GM12891 (cell line): ENCODE measurements around the gene SYNE1.

Experiments used
- DNase-seq: peaks from one replicate; pipeline ENCODE4 v3.0.0; 2011; ENCODE audit warnings: low spot score; ENCODE audit not compliant: insufficient read length
- FAIRE-seq: peaks from 2 replicates; lab custom pipeline; 2011; peaks lifted over from hg19 to GRCh38; lab: Jason Lieb, UNC
- PAX5 ChIP-seq: IDR thresholded peaks from 2 replicates; pipeline ENCODE4 v1.6.1; 2011; ENCODE audit warnings: low read length, moderate library complexity, mild to moderate bottlenecking; ENCODE audit not compliant: insufficient read depth, severe bottlenecking
- POLR2A ChIP-seq: IDR thresholded peaks from 2 replicates; pipeline ENCODE4 v1.6.1; 2011; ENCODE audit warnings: low read depth, low read length, control low read depth
- POLR2AphosphoS5 ChIP-seq: IDR thresholded peaks from 2 replicates; pipeline ENCODE4 v1.6.1; 2011; ENCODE audit warnings: low read depth, low read length, control low read depth
- POU2F2 ChIP-seq: IDR thresholded peaks from 2 replicates; pipeline ENCODE4 v1.6.1; 2011; ENCODE audit warnings: low read depth, mild to moderate bottlenecking, control low read depth, low read length, moderate library complexity
- SPI1 ChIP-seq: IDR thresholded peaks from 2 replicates; pipeline ENCODE4 v1.6.1; 2011; ENCODE audit warnings: low read depth, low read length, control low read depth
- TAF1 ChIP-seq: IDR thresholded peaks from 2 replicates; pipeline ENCODE4 v1.6.1; 2011; ENCODE audit warnings: low read depth, low read length, control low read depth

Gene SYNE1

DNA sequence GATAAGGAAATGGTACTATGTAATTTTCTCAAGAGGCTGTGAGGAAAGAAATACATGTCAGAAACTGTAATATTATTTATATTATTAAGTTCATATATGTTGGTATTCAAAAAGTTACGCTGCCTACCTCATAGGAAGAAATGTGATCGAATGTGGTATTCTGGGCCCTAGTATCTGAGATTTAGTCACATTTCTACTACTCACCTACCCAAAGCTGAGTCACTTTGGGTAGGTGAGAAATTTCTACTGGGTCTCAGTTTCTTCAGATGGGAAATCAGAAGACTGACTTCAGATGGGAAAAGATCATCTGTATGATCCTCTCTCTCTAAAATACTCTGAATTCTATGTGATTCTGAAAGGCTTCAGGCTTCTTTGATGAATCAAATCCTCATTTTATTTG, 411.0 kb downstream of the SYNE1 start:
- DNase-seq (no peak), FAIRE-seq (no peak)
- TF ChIP-seq POLR2A (no peak), TAF1 (no peak), POU2F2 (no peak), SPI1 (no peak), PAX5 (no peak), POLR2AphosphoS5 (no peak)

DNA sequence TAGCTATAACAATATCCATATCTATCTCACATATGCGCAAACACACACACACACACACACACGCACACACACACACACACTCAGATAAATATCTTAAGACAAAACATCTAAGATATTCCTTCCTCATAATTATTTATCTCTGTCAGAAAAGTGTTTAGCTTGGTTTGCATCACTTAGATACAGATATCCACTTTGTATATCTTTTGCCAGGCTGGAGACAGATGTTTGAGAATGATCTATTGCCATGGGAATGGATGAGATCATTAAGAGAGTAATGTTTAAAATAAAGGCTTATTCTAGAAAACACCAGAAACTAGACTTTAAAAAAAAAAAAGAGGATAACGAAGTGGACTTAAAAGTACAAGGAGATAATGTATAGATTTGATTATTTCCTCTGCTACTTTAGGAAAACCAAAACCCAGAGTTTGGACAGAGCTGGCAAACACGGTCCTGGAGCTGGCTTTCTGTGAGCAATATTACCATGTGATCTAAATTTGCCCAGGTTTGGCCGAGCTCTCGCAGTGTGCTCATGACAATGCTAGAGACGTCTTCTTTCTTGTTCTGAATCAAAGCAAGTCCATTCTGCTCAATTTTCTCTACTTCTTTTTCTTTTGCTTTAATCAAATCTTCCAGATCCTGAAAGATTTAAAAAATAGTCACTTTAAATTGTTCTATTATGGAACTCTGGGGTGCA, 411.8 kb downstream of the SYNE1 start:
- DNase-seq, result no peak
- FAIRE-seq, result no peak
- no peak for TF ChIP-seq SPI1
- TF ChIP-seq PAX5, result no peak
- no peak for TF ChIP-seq POLR2AphosphoS5
- TF ChIP-seq TAF1, result no peak
- no peak for TF ChIP-seq POLR2A
- TF ChIP-seq POU2F2, result no peak

DNA sequence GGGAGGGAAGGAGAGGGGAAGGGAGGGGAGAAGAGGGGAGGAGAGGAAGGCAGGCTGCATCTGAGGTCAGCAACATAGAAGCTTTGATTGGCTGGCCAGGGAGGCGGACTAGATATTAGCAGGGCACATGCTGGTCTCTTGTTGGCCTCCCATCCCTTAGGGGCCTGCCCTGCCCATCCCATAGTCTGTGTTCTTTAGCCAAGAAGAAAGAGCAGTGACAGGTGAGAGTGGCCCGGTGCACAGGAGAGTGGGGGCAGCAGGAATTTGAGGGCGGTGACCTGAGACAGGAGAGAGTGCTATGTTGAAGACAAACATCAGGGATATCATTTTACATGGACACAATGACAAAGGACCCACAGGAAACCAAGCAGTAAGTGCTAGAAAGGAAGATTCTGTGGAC, 413.5 kb downstream of the SYNE1 start:
- FAIRE-seq (no peak), DNase-seq (no peak)
- TF ChIP-seq POLR2A, result no peak
- TF ChIP-seq PAX5, result no peak
- no peak for TF ChIP-seq POLR2AphosphoS5
- no peak for TF ChIP-seq TAF1
- TF ChIP-seq POU2F2, result no peak
- no peak for TF ChIP-seq SPI1

DNA sequence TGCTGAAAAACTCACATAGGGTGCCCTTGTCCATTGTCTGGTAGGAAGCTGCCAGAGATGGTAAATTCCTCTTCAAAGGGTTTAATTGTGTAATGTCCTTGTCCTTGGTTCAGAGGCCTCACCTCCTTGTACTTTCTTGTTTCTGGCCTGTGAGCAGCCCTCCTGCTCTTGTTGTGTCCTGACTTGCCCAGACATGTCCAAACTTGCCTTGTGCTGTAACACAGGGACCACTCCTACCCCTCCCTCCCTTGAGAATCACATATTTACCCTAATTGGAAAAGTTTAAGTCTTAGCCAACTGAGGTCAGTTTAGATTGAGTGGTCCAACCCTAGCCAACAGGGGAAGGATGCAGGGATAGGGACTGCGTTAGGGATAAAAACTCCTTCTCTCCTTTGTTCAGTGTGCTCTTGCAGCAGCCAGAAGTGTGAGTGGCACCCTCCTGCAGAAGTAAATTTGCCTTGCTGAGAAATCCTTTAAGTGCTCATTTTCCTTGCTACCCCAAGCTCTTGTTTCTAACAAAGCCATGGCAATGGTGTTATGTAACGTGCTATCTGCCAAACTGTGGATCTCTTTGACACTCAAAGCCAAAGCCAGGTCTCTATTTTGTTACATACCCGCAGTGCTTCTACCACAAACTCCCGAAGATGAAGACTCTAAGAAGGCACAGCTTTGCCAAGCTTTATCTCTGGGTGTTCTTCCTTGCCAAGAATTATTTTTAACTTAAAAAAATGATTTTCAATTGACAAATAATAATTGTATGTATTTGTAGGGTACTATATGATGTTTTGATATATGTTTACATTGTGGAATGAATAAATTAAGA, 415.1 kb downstream of the SYNE1 start:
- TF ChIP-seq SPI1 (no peak), PAX5 (no peak), POLR2A (no peak), POU2F2 (no peak), TAF1 (no peak), POLR2AphosphoS5 (no peak)
- FAIRE-seq (no peak), DNase-seq (no peak)

DNA sequence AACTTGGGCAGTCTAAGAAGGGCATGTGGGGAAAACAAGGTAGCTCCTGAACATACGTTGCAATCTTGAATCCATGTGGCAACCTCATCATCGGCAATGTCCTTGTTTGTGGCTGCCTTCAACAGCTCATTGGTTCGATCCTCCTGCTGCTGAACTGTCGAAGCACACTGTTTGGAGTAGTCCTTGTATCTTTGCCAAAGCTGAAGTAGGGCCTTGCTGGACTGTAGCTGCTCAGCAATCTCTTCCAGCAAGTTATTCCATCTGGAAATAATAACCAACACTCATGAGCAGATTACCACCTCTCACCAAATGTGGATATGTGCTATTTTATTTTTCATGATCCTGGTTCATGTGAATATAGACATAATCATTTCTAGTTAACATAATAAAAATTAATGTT, 416.4 kb downstream of the SYNE1 start:
- no peak for FAIRE-seq
- no peak for DNase-seq
- TF ChIP-seq POU2F2 (no peak), SPI1 (no peak), POLR2A (no peak), PAX5 (no peak)

DNA sequence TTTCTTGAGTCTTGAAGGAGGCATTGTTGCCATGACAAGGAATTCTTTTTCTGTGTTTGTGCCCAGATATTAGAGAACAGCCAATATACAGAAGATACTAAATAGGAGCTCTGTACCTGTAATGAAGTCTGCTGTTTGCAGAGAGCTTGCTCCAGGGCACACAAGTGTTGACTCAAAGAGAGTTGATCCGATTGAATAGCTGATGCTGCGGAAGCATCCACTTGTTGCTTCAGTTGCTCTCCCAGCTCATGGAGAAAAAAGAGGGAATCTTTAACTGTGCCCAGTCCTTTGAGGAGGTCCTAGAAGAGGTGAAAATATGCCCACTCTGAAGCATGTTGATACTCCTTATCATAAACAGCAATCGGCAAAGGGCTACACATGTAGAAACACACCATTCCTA, 418.3 kb downstream of the SYNE1 start:
- TF ChIP-seq POU2F2, result no peak
- DNase-seq, result no peak
- FAIRE-seq, result no peak

DNA sequence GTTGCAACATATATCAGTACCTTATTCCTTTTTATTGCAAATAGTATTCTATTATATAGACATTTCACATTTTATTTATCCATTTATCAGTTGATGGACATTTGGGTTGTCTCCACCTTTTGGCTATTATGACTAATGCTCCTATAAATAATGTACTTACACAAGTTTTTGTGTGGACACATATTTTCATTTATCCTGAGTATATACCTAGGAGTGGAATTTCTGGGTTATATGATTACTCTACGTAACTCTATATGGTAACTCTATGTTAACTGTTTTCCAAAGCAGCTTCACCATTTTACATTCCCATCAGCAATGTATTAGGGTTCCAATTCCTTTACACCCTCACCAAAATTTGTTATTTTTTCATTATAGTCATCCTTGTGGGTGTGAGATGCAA, 424.7 kb downstream of the SYNE1 start:
- DNase-seq, result no peak
- FAIRE-seq, result no peak
- TF ChIP-seq SPI1 (no peak), TAF1 (no peak), POLR2AphosphoS5 (no peak), POLR2A (no peak), PAX5 (no peak), POU2F2 (no peak)

DNA sequence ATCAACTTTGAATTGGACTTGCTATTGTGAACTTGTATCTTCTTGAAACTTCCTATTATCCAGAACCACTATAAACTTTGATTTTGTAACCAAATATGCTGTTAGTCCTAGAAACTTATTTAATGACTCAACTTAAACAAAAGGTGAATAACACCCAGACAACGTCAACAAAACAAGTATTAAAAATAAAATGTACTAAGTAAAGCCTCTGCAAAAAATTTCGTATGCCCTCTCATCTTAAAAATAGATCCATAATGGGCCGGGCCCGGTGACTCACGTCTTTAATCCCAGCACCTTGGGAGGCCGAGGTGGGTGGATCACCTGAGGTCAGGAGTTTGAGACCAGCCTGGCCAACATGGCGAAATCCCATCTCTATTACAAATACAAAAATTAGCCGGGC, 428.0 kb downstream of the SYNE1 start:
- no peak for TF ChIP-seq PAX5
- TF ChIP-seq SPI1, result no peak
- no peak for TF ChIP-seq TAF1
- FAIRE-seq (no peak), DNase-seq (no peak)

DNA sequence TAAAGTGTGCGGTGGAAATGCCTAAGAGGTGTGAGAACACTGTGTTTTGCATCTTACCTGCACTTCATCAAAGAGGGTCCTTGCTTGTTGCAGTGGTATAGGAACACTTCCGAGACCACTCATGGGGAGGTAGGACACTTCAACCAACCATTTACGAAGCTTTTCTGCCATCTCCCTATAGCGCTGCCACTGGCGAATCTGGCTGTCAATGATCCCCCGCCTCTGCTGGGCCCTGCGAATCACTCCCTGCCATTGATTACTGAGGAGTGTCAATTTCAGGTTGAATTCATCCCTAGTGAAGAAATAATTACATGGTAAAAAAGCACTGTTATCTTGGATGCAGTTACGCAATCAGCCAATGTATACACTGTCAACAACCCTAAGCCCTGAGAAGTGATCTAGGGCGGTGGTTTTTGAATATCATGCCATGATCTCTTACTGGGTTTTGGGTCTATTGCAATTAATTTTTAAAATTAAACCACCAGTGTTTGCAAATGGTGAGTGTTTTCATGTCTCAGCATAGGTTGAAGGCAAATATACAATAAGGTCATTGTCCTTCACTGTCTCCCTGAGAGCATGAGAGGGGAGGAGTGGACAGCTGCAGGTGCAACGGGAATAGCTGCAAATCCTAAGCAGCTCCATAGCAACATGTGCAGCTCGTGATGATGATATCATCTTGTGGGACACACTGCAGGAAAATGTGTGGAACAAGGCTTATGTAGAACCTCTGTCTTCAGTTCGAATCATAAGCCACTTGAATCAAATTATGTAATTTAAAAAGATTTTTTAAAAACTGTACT, 429.0 kb downstream of the SYNE1 start:
- FAIRE-seq (no peak), DNase-seq (no peak)
- no peak for TF ChIP-seq SPI1
- TF ChIP-seq POLR2A, result no peak
- TF ChIP-seq POLR2AphosphoS5, result no peak
- TF ChIP-seq PAX5, result no peak
- TF ChIP-seq POU2F2, result no peak
- no peak for TF ChIP-seq TAF1
